H1 (cell line): ENCODE data around the gene RNF114. TPM values are rescaled to one million over a fixed set of nuclear protein-coding genes. Genes with fewer than 3 reads are reported as not detected.
"Not testable (repeated sequence)": the region's sequence is repeated elsewhere in the genome, so short reads cannot be mapped to it uniquely, and the experiment has no call there.

Source experiments
- CTCF ChIA-PET: fragments of 300-600 bp; sonication (Branson Sonifier 250); formaldehyde crosslinking; loops from one replicate; lab custom pipeline; 2021; ENCODE audit not compliant: partially characterized antibody; lab: Charles Lee
- POLR2A ChIA-PET: fragments of 300-600 bp; sonication (Branson Sonifier 250); formaldehyde crosslinking; loops from one replicate; lab custom pipeline; 2021; ENCODE audit warnings: inconsistent platforms; ENCODE audit not compliant: partially characterized antibody; lab: Charles Lee
- DNase-seq, 2 experiments: peaks; one replicate each; pipeline versions ENCODE4 v3.0.0 to v3.0.0-alpha.2; 2010 to 2022; ENCODE audit warnings: low spot score in 2 of 2, low read depth in 1 of 2, mixed read lengths in 1 of 2
- FAIRE-seq: peaks from 2 replicates; lab custom pipeline; 2011; peaks lifted over from hg19 to GRCh38; lab: Jason Lieb, UNC
- H2AFZ ChIP-seq: 2 replicates; pipeline ENCODE4 v1.8.1; 2012; ENCODE audit warnings: low read length, inconsistent platforms
- H2AK5ac ChIP-seq: 2 replicates; pipeline ENCODE4 v1.6.1; 2013; ENCODE audit warnings: low read depth, low read length
- H2BK120ac ChIP-seq: replicated peaks from 2 replicates; pipeline ENCODE3; 2013; ENCODE audit warnings: low read depth, low read length, inconsistent platforms
- H2BK12ac ChIP-seq: 2 replicates; pipeline ENCODE4 v1.6.1; 2013; ENCODE audit warnings: low read depth, low read length
- H2BK15ac ChIP-seq: 2 replicates; pipeline ENCODE4 v1.6.1; 2013; ENCODE audit warnings: low read length
- H2BK20ac ChIP-seq: 2 replicates; pipeline ENCODE4 v1.6.1; 2013; ENCODE audit warnings: low read length
- H2BK5ac ChIP-seq: 2 replicates; pipeline ENCODE4 v1.6.1; 2013; ENCODE audit warnings: low read depth, low read length
- H3K14ac ChIP-seq: 2 replicates; pipeline ENCODE4 v1.6.1; 2013; ENCODE audit warnings: inconsistent platforms; ENCODE audit not compliant: insufficient read length
- H3K18ac ChIP-seq: 2 replicates; pipeline ENCODE4 v1.6.1; 2013; ENCODE audit warnings: low read length; ENCODE audit errors: extremely low read depth
- H3K23ac ChIP-seq: 2 replicates; pipeline ENCODE4 v1.6.1; 2013; ENCODE audit warnings: inconsistent platforms; ENCODE audit not compliant: insufficient read length
- H3K23me2 ChIP-seq: 2 replicates; pipeline ENCODE4 v1.6.1; 2013; ENCODE audit warnings: low read depth, low read length
- H3K27ac ChIP-seq: 2 replicates; pipeline ENCODE4 v1.6.1; 2011; ENCODE audit warnings: low read depth, low read length, inconsistent platforms
- H3K27me3 ChIP-seq, 4 experiments: replicated peaks in 1 of 4; 1 replicate in 1 of 4; 2 replicates in 3 of 4; pipeline versions ENCODE4 v1.6.1 to v1.8.1; 2011 to 2013; ENCODE audit warnings: low read length in 3 of 4, mild to moderate bottlenecking in 3 of 4, inconsistent platforms in 2 of 4, mixed read lengths in 2 of 4, moderate library complexity in 1 of 4; ENCODE audit not compliant: control insufficient read depth in 3 of 4, insufficient read depth in 3 of 4; ENCODE audit errors: extremely low read depth in 1 of 4
- H3K36me3 ChIP-seq, 4 experiments: 2 replicates each; pipeline versions ENCODE4 v1.6.1 to v1.8.1; 2011 to 2013; ENCODE audit warnings: mild to moderate bottlenecking in 4 of 4, low read length in 3 of 4, moderate library complexity in 2 of 4, control low read depth in 1 of 4, inconsistent platforms in 1 of 4; ENCODE audit not compliant: insufficient read depth in 4 of 4, control insufficient read depth in 2 of 4
- H3K4ac ChIP-seq: replicated peaks from 2 replicates; pipeline ENCODE3; 2013; ENCODE audit warnings: low read length, low read depth, mixed read lengths, inconsistent platforms; ENCODE audit not compliant: insufficient read length
- H3K4me1 ChIP-seq, 4 experiments: replicated peaks in 1 of 4; 1 replicate in 1 of 4; 2 replicates in 3 of 4; pipeline versions ENCODE4 v1.6.1 to v1.8.1; 2011 to 2013; ENCODE audit warnings: low read length in 3 of 4, inconsistent platforms in 2 of 4, mixed read lengths in 1 of 4; ENCODE audit not compliant: insufficient read depth in 4 of 4, control insufficient read depth in 3 of 4
- H3K4me2 ChIP-seq, 2 experiments: 2 replicates each; pipeline versions ENCODE4 v1.6.1 to v1.8.1; 2011 to 2013; ENCODE audit warnings: low read depth in 2 of 2, low read length in 2 of 2, control low read depth in 1 of 2, inconsistent platforms in 1 of 2, mild to moderate bottlenecking in 1 of 2; ENCODE audit not compliant: insufficient read depth in 1 of 2
- H3K4me3 ChIP-seq, 4 experiments: fragments of 200-600, 300-600 bp in 1 of 4; sonication (generic), shearing (Covaris generic), sonication (Bioruptor Twin) in 1 of 4; 2 replicates each; pipeline versions ENCODE4 v1.5.1 to v1.8.1; 2011 to 2016; ENCODE audit warnings: low read length in 4 of 4, low read depth in 3 of 4, control low read depth in 2 of 4, inconsistent platforms in 2 of 4, mild to moderate bottlenecking in 2 of 4, mixed read lengths in 1 of 4, moderate library complexity in 1 of 4; ENCODE audit not compliant: insufficient read depth in 2 of 4; ENCODE audit errors: extremely low read depth in 1 of 4
- H3K56ac ChIP-seq: replicated peaks from 2 replicates; pipeline ENCODE3; 2013; ENCODE audit warnings: low read depth, mild to moderate bottlenecking, mixed read lengths, low read length, inconsistent platforms; ENCODE audit not compliant: insufficient read length
- H3K79me1 ChIP-seq: 2 replicates; pipeline ENCODE4 v1.6.1; 2013; ENCODE audit warnings: low read depth, low read length, control low read depth
- H3K79me2 ChIP-seq, 2 experiments: 2 replicates each; pipeline versions ENCODE4 v1.6.1 to v1.8.1; 2012 to 2013; ENCODE audit warnings: low read length in 2 of 2, mild to moderate bottlenecking in 2 of 2, inconsistent platforms in 1 of 2; ENCODE audit not compliant: insufficient read depth in 2 of 2, control insufficient read depth in 1 of 2
- H3K9ac ChIP-seq, 4 experiments: replicated peaks in 1 of 4; 1 replicate in 1 of 4; 2 replicates in 3 of 4; pipeline versions ENCODE4 v1.6.1 to v1.8.1; 2011 to 2013; ENCODE audit warnings: low read depth in 3 of 4, low read length in 3 of 4, control low read depth in 2 of 4, mild to moderate bottlenecking in 2 of 4, moderate library complexity in 2 of 4, inconsistent platforms in 1 of 4; ENCODE audit errors: extremely low read depth in 1 of 4
- H3K9me3 ChIP-seq, 2 experiments: 2 replicates each; pipeline versions ENCODE4 v1.6.1 to v1.8.1; 2012 to 2013; ENCODE audit warnings: mild to moderate bottlenecking in 2 of 2, moderate library complexity in 2 of 2, control low read depth in 1 of 2, inconsistent platforms in 1 of 2, low read depth in 1 of 2, low read length in 1 of 2, mixed read lengths in 1 of 2; ENCODE audit not compliant: insufficient read depth in 2 of 2
- H4K20me1 ChIP-seq, 2 experiments: replicated peaks in 1 of 2; 2 replicates each; pipeline versions ENCODE3 to v1.8.1; 2011 to 2013; ENCODE audit warnings: inconsistent platforms in 2 of 2, low read length in 2 of 2, mild to moderate bottlenecking in 1 of 2; ENCODE audit not compliant: insufficient read depth in 2 of 2, control insufficient read depth in 1 of 2
- H4K5ac ChIP-seq: 2 replicates; pipeline ENCODE4 v1.6.1; 2013; ENCODE audit warnings: low read length, low read depth, mixed read lengths, inconsistent platforms; ENCODE audit not compliant: insufficient read length
- H4K8ac ChIP-seq: 2 replicates; pipeline ENCODE4 v1.8.0; 2013; ENCODE audit warnings: mild to moderate bottlenecking, moderate library complexity, low read length, inconsistent platforms; ENCODE audit not compliant: insufficient read depth; ENCODE audit errors: extremely low read depth
- H4K91ac ChIP-seq: replicated peaks from 2 replicates; pipeline ENCODE3; 2013; ENCODE audit warnings: low read length, mixed read lengths, inconsistent platforms; ENCODE audit not compliant: insufficient read length
- CTCF ChIP-seq, 3 experiments: IDR thresholded peaks; 1 replicate in 2 of 3; 2 replicates in 1 of 3; pipeline versions ENCODE4 v1.5.1 to v1.6.1; 2011; ENCODE audit warnings: low read length in 3 of 3, mild to moderate bottlenecking in 3 of 3, inconsistent platforms in 2 of 3, low read depth in 1 of 3, moderate library complexity in 1 of 3; ENCODE audit not compliant: insufficient read depth in 1 of 3; ENCODE audit errors: control extremely low read depth in 1 of 3
- WGBS, 2 experiments: shearing (Covaris generic) in 1 of 2; methylation state at CpG; one replicate each; pipeline versions ENCODE4 v1.1.6 to v1.1.7; 2013 to 2015; ENCODE audit warnings: low lambda C conversion rate in 2 of 2, mixed read lengths in 2 of 2, inconsistent platforms in 1 of 2, low coverage in 1 of 2, missing lambda C conversion rate in 1 of 2; ENCODE audit not compliant: insufficient replicate concordance in 2 of 2, insufficient coverage in 1 of 2, insufficient read length in 1 of 2; ENCODE audit errors: extremely low coverage in 1 of 2, missing lambda C conversion rate in 1 of 2; 5-methylcytosine and 5-hydroxymethylcytosine counted together
- polyA plus RNA-seq, 7 experiments: library from polyadenylated mRNA; depleted of rRNA in 3 of 7; stranded (reverse) in 5 of 7; unstranded in 2 of 7; fragments of >200 nt in 5 of 7; fragments of 200-250 nt in 2 of 7; gene quantifications; 1 replicate in 5 of 7; 2 replicates in 1 of 7; 4 replicates in 1 of 7; pipeline versions ENCODE4 v1.2.1 to v1.2.3, GENCODE V29; 2011 to 2013; ENCODE audit warnings: missing spikeins in 2 of 7, mixed read lengths in 2 of 7
- total RNA-seq: library from RNA; stranded (reverse); fragmentation: NEBNext Ultra II Directional; extraction: Animal tissue kit (Norgen Biotek cat#: 25700); gene quantifications from 2 replicates; pipeline ENCODE4 v1.2.1, GENCODE V29; 2021

Gene RNF114
- total and polyA plus RNA-seq, 2 of the 8 experiments (the other 6 are each of a cell fraction or from before 2014, with no cell fraction given) = 81.7 to 89.9 TPM

GRCh38 chr20:49957089-49957938 is 21.1 kb downstream of the RNF114 start:
- not testable (repeated sequence) for H2BK5ac ChIP-seq, H4K5ac ChIP-seq, H3K4me3 ChIP-seq, H3K79me2 ChIP-seq, H3K4ac ChIP-seq, H3K9ac ChIP-seq, H3K23ac ChIP-seq, H3K9me3 ChIP-seq, FAIRE-seq, H4K8ac ChIP-seq, H3K4me1 ChIP-seq, H2BK120ac ChIP-seq, H2AK5ac ChIP-seq, H2AFZ ChIP-seq, DNase-seq, H2BK15ac ChIP-seq, H4K20me1 ChIP-seq, H3K18ac ChIP-seq, H2BK20ac ChIP-seq, H3K14ac ChIP-seq, H3K79me1 ChIP-seq, H3K23me2 ChIP-seq, H3K56ac ChIP-seq, H3K4me2 ChIP-seq, H2BK12ac ChIP-seq, H3K27ac ChIP-seq, H4K91ac ChIP-seq, H3K27me3 ChIP-seq
- ChIA-PET CTCF (interaction anchor here (0.8 to 1.6 kb wide), 8 partner anchors 12 to 114 kb away, joined by 3 to 7 read pairs (median 3); no protein-coding TSS in a partner anchor), POLR2A (interaction anchor here (0.6 to 2.0 kb wide), 2 partner anchors 13 to 169 kb away, joined by 4 to 5 read pairs; no protein-coding TSS in a partner anchor)
- H3K36me3 ChIP-seq = peaks cover 4 to 28% (median 17%) of the 10 kb centered on the region in 4 experiments; a peak in 6 of 8 replicates
- 93% methylated on average over 12 of the region's 12 CpGs; no CpG with 5 or more reads in 1 of the 2 experiments for WGBS, 2 experiments
- TF ChIP-seq CTCF (IDR thresholded peaks at IDR 0.05; ENCODE audit: control extremely low read depth in 1 of 3, insufficient read depth in 1 of 3, low read depth in 1 of 3, low read length in 3 of 3) = peak in 2 of 3 experiments; percentile 10 to 15; a peak in 2 of 4 replicates
